ENCODE measurements around the gene CSK. TPM values are rescaled to one million over a fixed set of nuclear protein-coding genes. Genes with fewer than 3 reads are reported as not detected.
"Not testable (repeated sequence)": the region's sequence is repeated elsewhere in the genome, so short reads cannot be mapped to it uniquely, and the experiment has no call there.

Gene CSK
- total RNA-seq: 34.0 TPM
- long read RNA-seq, transcript CSK-201 (13 exons, 2,767 nt): major isoform, 30 of 45 reads
- long read RNA-seq, partial matches to known transcripts: 11 of 45 reads
- long read RNA-seq, other reads (novel, unspliced or antisense): 4 of 45 reads

DNA sequence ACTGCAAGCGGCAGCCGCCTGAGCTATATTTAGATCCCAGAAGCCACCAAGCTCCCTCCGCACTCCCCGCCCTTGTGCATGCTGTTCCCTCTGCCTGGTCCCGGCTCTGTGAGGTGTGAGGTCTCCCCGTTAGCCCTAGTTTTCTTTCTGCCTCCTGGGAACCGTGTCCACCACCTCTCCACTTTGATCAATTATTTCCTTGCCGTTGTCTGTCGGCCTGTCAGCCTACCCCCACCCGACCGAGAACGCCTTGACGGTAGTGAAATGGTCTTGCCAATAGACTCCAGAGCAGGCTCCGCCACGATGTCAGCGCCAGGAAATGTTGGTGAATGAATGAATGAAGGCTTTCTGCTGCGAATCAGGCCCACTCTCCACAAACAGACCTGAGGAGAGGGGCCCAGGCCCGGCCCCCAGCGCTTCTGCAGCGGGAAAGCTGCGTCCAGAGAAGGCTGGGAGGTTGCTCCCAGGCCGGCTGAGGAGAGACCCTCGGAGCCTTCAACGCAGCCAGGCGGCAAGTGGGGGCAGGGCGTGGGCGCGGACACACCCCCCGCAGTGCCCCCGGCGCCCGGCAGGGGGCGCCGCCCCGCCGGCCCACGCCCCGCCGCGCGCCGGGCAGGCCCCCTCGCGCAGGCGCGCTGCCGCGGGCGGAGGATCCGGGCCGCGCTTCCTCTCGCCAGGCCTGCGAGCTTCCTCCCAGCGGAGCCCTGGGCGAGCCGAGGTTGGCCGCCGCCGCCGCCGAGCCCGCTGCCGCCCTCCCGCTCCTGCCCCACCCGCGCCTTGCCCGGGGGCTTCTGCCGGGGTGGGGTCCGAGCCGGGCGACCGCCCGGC is at the start of gene CSK:
Gene CSK (plus strand): TSS at position 650 of the 828 bp plus-strand sequence. CDS start 16,218 bp downstream, outside the sequence.
- peak; percentile 82 for DNase-seq
- intact Hi-C loops (cut with micrococcal nuclease): no loop called here
- H3K4me1 ChIP-seq: peaks cover 71% of the 10 kb centered on the region

DNA sequence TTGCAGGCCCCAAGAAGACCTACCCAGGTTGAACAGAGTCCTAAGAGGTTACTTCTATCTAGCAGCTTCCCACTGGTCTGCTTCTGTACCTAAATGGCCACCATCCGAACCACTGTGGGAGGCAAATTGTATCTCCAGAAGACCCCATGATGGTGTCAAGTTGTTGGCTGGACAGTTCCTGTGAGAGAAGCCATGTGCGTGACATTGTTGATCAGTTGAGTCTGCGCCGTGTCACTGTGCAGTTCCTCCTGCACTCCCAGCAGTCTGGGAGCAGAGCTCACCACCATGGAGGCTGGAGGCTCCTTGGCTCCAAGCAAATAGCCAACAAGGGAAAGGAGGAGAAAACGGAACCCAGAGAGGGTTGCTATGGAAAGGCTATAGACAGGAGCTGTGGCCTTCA is 49.0 kb upstream of the CSK start:
- H3K4me3 ChIP-seq: no peak overlapping the region
- H3K27ac ChIP-seq (replicated peaks): no peak overlapping the region
- DNase-seq: no peak

More for the DNA sequence above, at the start of gene CSK:
- no peaks in the 10 kb centered on the region for H3K9me3 ChIP-seq (replicated peaks)
- H3K4me3 ChIP-seq: peak within 1 kb of the TSS; percentile 84
- H3K36me3 ChIP-seq: no peaks in the 10 kb centered on the region
- TF ChIP-seq, protein P1, sequence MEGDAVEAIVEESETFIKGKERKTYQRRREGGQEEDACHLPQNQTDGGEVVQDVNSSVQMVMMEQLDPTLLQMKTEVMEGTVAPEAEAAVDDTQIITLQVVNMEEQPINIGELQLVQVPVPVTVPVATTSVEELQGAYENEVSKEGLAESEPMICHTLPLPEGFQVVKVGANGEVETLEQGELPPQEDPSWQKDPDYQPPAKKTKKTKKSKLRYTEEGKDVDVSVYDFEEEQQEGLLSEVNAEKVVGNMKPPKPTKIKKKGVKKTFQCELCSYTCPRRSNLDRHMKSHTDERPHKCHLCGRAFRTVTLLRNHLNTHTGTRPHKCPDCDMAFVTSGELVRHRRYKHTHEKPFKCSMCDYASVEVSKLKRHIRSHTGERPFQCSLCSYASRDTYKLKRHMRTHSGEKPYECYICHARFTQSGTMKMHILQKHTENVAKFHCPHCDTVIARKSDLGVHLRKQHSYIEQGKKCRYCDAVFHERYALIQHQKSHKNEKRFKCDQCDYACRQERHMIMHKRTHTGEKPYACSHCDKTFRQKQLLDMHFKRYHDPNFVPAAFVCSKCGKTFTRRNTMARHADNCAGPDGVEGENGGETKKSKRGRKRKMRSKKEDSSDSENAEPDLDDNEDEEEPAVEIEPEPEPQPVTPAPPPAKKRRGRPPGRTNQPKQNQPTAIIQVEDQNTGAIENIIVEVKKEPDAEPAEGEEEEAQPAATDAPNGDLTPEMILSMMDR (IDR thresholded peaks at IDR 0.05; ENCODE audit: borderline replicate concordance): peak; percentile 70
- H3K27ac ChIP-seq (replicated peaks): peak within 1 kb of the TSS; percentile 98
- H3K27me3 ChIP-seq (ENCODE audit: low read depth): no peaks in the 10 kb centered on the region

DNA sequence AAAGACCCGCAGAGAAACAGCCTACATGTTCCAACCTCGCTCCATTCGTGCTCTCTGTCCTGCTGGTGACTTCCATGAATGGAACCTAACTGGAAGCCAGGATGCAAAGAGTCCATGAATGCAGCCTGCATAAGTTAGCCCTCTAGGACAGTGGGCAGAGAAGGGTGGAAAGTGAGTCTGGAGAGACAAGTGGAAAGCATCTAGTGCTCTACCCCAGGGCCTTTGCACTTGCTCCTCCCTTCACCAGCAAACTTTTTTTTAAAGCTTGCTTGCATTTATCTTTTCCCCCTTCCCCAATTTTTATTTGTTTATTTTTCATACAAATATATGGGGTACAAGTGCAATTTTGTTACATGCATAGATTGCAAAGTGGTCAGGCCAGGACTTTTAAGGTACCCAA is 48.6 kb upstream of the CSK start:
- Histone ChIP-seq H3K9me3 (replicated peaks) (no peaks in the 10 kb centered on the region), H3K4me3 (no peak overlapping the region), H3K4me1 (no peaks in the 10 kb centered on the region), H3K27me3 (ENCODE audit: low read depth) (no peaks in the 10 kb centered on the region), H3K27ac (replicated peaks) (no peak overlapping the region), H3K36me3 (no peaks in the 10 kb centered on the region)
- TF ChIP-seq, protein P1 (IDR thresholded peaks at IDR 0.05; ENCODE audit: borderline replicate concordance): no peak
- intact Hi-C loops (cut with micrococcal nuclease): no loop called here
- DNase-seq: no peak

More for the DNA sequence above, 49.0 kb upstream of the CSK start:
- Histone ChIP-seq H3K9me3 (replicated peaks) (no peaks in the 10 kb centered on the region), H3K27me3 (ENCODE audit: low read depth) (no peaks in the 10 kb centered on the region), H3K4me1 (peaks cover 2% of the 10 kb centered on the region), H3K36me3 (no peaks in the 10 kb centered on the region)
- TF ChIP-seq, protein P1 (IDR thresholded peaks at IDR 0.05; ENCODE audit: borderline replicate concordance): no peak
- intact Hi-C loops (cut with micrococcal nuclease): no loop called here

DNA sequence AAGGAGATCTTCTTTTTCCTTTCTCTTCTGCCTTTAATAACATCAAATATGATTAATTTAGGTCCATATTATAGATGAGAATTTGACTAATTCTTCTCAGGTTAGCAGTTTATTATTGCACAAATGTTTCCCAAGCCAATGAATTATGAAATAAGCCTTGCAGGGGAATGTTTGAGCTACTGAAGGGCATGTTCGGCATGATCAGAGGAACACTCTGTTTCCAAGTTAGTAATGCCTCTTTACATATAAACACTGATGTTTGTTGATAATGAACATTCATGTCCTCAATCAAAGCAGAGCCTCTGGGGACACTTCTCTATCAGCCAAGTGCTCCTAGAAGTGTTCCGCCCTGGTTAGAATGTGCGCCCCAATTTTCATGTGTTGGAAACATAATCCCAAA is 46.6 kb upstream of the CSK start:
- intact Hi-C loops (cut with micrococcal nuclease): no loop called here
- no peaks in the 10 kb centered on the region for H3K27me3 ChIP-seq (ENCODE audit: low read depth)
- H3K36me3 ChIP-seq: no peaks in the 10 kb centered on the region

DNA sequence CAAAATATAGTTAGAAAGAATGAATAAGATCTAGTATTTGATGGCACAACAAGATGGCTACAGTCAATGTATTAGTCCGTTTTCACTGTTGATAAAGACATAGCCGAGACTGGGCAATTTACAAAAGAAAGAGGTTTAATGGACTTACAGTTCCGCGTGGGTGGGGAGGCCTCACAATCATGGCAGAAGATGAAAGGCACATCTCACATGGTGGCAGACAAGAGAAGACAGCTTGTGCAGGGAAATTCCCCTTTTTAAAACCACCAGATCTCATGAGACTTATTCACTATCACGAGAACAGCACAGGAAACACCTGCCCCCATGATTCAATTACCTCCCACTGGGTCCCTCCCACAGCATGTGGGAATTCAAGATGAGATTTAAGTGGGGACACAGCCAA is 43.6 kb upstream of the CSK start:
- H3K4me1 ChIP-seq; H3K27ac ChIP-seq (replicated peaks); H3K4me3 ChIP-seq; DNase-seq; H3K9me3 ChIP-seq (replicated peaks); intact Hi-C loops (cut with micrococcal nuclease); H3K27me3 ChIP-seq (ENCODE audit: low read depth); H3K36me3 ChIP-seq: not testable (repeated sequence)

More for the DNA sequence above, 46.6 kb upstream of the CSK start:
- no peaks in the 10 kb centered on the region for H3K9me3 ChIP-seq (replicated peaks)
- no peaks in the 10 kb centered on the region for H3K4me1 ChIP-seq
- no peak overlapping the region for H3K4me3 ChIP-seq
- DNase-seq: no peak
- H3K27ac ChIP-seq (replicated peaks): no peak overlapping the region
- TF ChIP-seq, protein P1 (IDR thresholded peaks at IDR 0.05; ENCODE audit: borderline replicate concordance): no peak

DNA sequence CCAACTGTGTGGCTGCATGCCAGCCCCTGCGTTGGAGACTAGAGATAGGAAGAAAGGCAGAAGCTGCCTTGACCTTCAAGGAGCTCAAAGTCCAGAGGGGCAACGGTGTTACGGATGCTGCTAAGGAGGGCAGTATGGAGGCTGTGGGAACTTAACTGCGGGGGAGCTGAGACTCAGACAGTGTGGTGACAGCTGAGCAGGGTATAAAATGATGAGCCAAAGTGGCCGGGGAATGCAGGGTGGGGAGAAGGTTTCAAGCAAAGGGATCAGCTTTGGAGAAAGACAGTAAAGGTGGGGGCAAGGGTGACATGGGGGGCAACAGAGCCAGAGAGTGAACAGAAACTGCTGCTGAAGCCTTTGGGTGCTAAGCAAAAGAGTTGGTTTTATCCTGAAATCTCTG is 39.5 kb upstream of the CSK start:
- Histone ChIP-seq H3K4me1 (no peaks in the 10 kb centered on the region), H3K27me3 (ENCODE audit: low read depth) (peaks cover 6% of the 10 kb centered on the region), H3K9me3 (replicated peaks) (peaks cover 7% of the 10 kb centered on the region), H3K36me3 (no peaks in the 10 kb centered on the region), H3K27ac (replicated peaks) (no peak overlapping the region), H3K4me3 (no peak overlapping the region)
- DNase-seq: no peak
- TF ChIP-seq, protein P1 (IDR thresholded peaks at IDR 0.05; ENCODE audit: borderline replicate concordance): no peak
- intact Hi-C loops (cut with micrococcal nuclease): no loop called here

Data from left ventricle myocardium inferior (tissue), 1 donor.